ENCODE data around the gene DUSP1.

Gene DUSP1

GRCh38 chr5:172749881-172750633, 20.9 kb downstream of the DUSP1 start:
- Histone ChIP-seq H3K4me3 (ENCODE audit: low read length) (no peak overlapping the region), H3K4me1 (ENCODE audit: control insufficient read depth, insufficient read depth, low read length) (peaks cover 11% of the 10 kb centered on the region), H3K27me3 (ENCODE audit: control insufficient read depth, insufficient read depth, low read length) (no peaks in the 10 kb centered on the region), H3K9me3 (ENCODE audit: control insufficient read depth, low read length) (peaks cover 5% of the 10 kb centered on the region), H3K9ac (ENCODE audit: low read length) (no peak overlapping the region), H3K36me3 (ENCODE audit: control insufficient read depth, insufficient read depth, low read length) (no peaks in the 10 kb centered on the region)

- Histone ChIP-seq H3K4me3 (ENCODE audit: low read length) (no peak overlapping the region), H3K4me1 (ENCODE audit: control insufficient read depth, insufficient read depth, low read length) (peaks cover 16% of the 10 kb centered on the region), H3K36me3 (ENCODE audit: control insufficient read depth, insufficient read depth, low read length) (no peaks in the 10 kb centered on the region), H3K27me3 (ENCODE audit: control insufficient read depth, insufficient read depth, low read length) (no peaks in the 10 kb centered on the region), H3K9ac (ENCODE audit: low read length) (no peak overlapping the region), H3K9me3 (ENCODE audit: control insufficient read depth, low read length) (peaks cover 5% of the 10 kb centered on the region)
Observed at GRCh38 chr5:172749076-172749475, 21.9 kb downstream of the DUSP1 start.

GRCh38 chr5:172748341-172748843, 22.6 kb downstream of the DUSP1 start:
- Histone ChIP-seq H3K4me1 (ENCODE audit: control insufficient read depth, insufficient read depth, low read length) (peaks cover 23% of the 10 kb centered on the region), H3K9me3 (ENCODE audit: control insufficient read depth, low read length) (peaks cover 5% of the 10 kb centered on the region), H3K36me3 (ENCODE audit: control insufficient read depth, insufficient read depth, low read length) (no peaks in the 10 kb centered on the region), H3K27me3 (ENCODE audit: control insufficient read depth, insufficient read depth, low read length) (no peaks in the 10 kb centered on the region), H3K9ac (ENCODE audit: low read length) (no peak overlapping the region), H3K4me3 (ENCODE audit: low read length) (no peak overlapping the region)

GRCh38 chr5:172747471-172747870, 23.5 kb downstream of the DUSP1 start:
- Histone ChIP-seq H3K27me3 (ENCODE audit: control insufficient read depth, insufficient read depth, low read length) (no peaks in the 10 kb centered on the region), H3K4me3 (ENCODE audit: low read length) (no peak overlapping the region), H3K4me1 (ENCODE audit: control insufficient read depth, insufficient read depth, low read length) (peaks cover 23% of the 10 kb centered on the region), H3K9ac (ENCODE audit: low read length) (no peak overlapping the region), H3K9me3 (ENCODE audit: control insufficient read depth, low read length) (peaks cover 5% of the 10 kb centered on the region), H3K36me3 (ENCODE audit: control insufficient read depth, insufficient read depth, low read length) (no peaks in the 10 kb centered on the region)

GRCh38 chr5:172746725-172747124, 24.3 kb downstream of the DUSP1 start:
- Histone ChIP-seq H3K36me3 (ENCODE audit: control insufficient read depth, insufficient read depth, low read length) (no peaks in the 10 kb centered on the region), H3K4me3 (ENCODE audit: low read length) (no peak overlapping the region), H3K27me3 (ENCODE audit: control insufficient read depth, insufficient read depth, low read length) (no peaks in the 10 kb centered on the region), H3K4me1 (ENCODE audit: control insufficient read depth, insufficient read depth, low read length) (peaks cover 23% of the 10 kb centered on the region), H3K9me3 (ENCODE audit: control insufficient read depth, low read length) (peaks cover 5% of the 10 kb centered on the region), H3K9ac (ENCODE audit: low read length) (no peak overlapping the region)

- Histone ChIP-seq H3K36me3 (ENCODE audit: control insufficient read depth, insufficient read depth, low read length) (no peaks in the 10 kb centered on the region), H3K9me3 (ENCODE audit: control insufficient read depth, low read length) (peaks cover 5% of the 10 kb centered on the region), H3K9ac (ENCODE audit: low read length) (no peak overlapping the region), H3K27me3 (ENCODE audit: control insufficient read depth, insufficient read depth, low read length) (no peaks in the 10 kb centered on the region), H3K4me3 (ENCODE audit: low read length) (no peak overlapping the region), H3K4me1 (ENCODE audit: control insufficient read depth, insufficient read depth, low read length) (peaks cover 23% of the 10 kb centered on the region)
Observed at GRCh38 chr5:172745838-172746237, 25.2 kb downstream of the DUSP1 start.

- no peaks in the 10 kb centered on the region for H3K27me3 ChIP-seq (ENCODE audit: control insufficient read depth, insufficient read depth, low read length)
- peaks cover 5% of the 10 kb centered on the region for H3K9me3 ChIP-seq (ENCODE audit: control insufficient read depth, low read length)
- peaks cover 23% of the 10 kb centered on the region for H3K4me1 ChIP-seq (ENCODE audit: control insufficient read depth, insufficient read depth, low read length)
- no peaks in the 10 kb centered on the region for H3K36me3 ChIP-seq (ENCODE audit: control insufficient read depth, insufficient read depth, low read length)
- no peak overlapping the region for H3K4me3 ChIP-seq (ENCODE audit: low read length)
- no peak overlapping the region for H3K9ac ChIP-seq (ENCODE audit: low read length)
Observed at GRCh38 chr5:172745406-172745805, 25.6 kb downstream of the DUSP1 start.

GRCh38 chr5:172744123-172745104, 26.6 kb downstream of the DUSP1 start:
- peaks cover 5% of the 10 kb centered on the region for H3K9me3 ChIP-seq (ENCODE audit: control insufficient read depth, low read length)
- no peaks in the 10 kb centered on the region for H3K27me3 ChIP-seq (ENCODE audit: control insufficient read depth, insufficient read depth, low read length)
- no peaks in the 10 kb centered on the region for H3K36me3 ChIP-seq (ENCODE audit: control insufficient read depth, insufficient read depth, low read length)
- peaks cover 14% of the 10 kb centered on the region for H3K4me1 ChIP-seq (ENCODE audit: control insufficient read depth, insufficient read depth, low read length)
- H3K9ac ChIP-seq (ENCODE audit: low read length) = no peak overlapping the region
- H3K4me3 ChIP-seq (ENCODE audit: low read length) = no peak overlapping the region

- no peaks in the 10 kb centered on the region for H3K27me3 ChIP-seq (ENCODE audit: control insufficient read depth, insufficient read depth, low read length)
- H3K4me1 ChIP-seq (ENCODE audit: control insufficient read depth, insufficient read depth, low read length) = peaks cover 11% of the 10 kb centered on the region
- peaks cover 5% of the 10 kb centered on the region for H3K9me3 ChIP-seq (ENCODE audit: control insufficient read depth, low read length)
- no peaks in the 10 kb centered on the region for H3K36me3 ChIP-seq (ENCODE audit: control insufficient read depth, insufficient read depth, low read length)
- no peak overlapping the region for H3K9ac ChIP-seq (ENCODE audit: low read length)
- no peak overlapping the region for H3K4me3 ChIP-seq (ENCODE audit: low read length)
Observed at GRCh38 chr5:172743112-172743959, 27.7 kb downstream of the DUSP1 start.

GRCh38 chr5:172741206-172741582, 29.8 kb downstream of the DUSP1 start:
- Histone ChIP-seq H3K9ac (ENCODE audit: low read length) (no peak overlapping the region), H3K4me3 (ENCODE audit: low read length) (no peak overlapping the region), H3K9me3 (ENCODE audit: control insufficient read depth, low read length) (no peaks in the 10 kb centered on the region), H3K36me3 (ENCODE audit: control insufficient read depth, insufficient read depth, low read length) (no peaks in the 10 kb centered on the region), H3K4me1 (ENCODE audit: control insufficient read depth, insufficient read depth, low read length) (peaks cover 13% of the 10 kb centered on the region), H3K27me3 (ENCODE audit: control insufficient read depth, insufficient read depth, low read length) (no peaks in the 10 kb centered on the region)

GRCh38 chr5:172740428-172741205, 30.4 kb downstream of the DUSP1 start:
- no peaks in the 10 kb centered on the region for H3K36me3 ChIP-seq (ENCODE audit: control insufficient read depth, insufficient read depth, low read length)
- no peaks in the 10 kb centered on the region for H3K27me3 ChIP-seq (ENCODE audit: control insufficient read depth, insufficient read depth, low read length)
- H3K9me3 ChIP-seq (ENCODE audit: control insufficient read depth, low read length) = no peaks in the 10 kb centered on the region
- H3K4me3 ChIP-seq (ENCODE audit: low read length) = no peak overlapping the region
- peaks cover 18% of the 10 kb centered on the region for H3K4me1 ChIP-seq (ENCODE audit: control insufficient read depth, insufficient read depth, low read length)
- no peak overlapping the region for H3K9ac ChIP-seq (ENCODE audit: low read length)

All from mucosa of stomach (tissue), 1 donor.